GM12801 (cell line): Measurements from ENCODE around the gene RSF1.

Experiments
- CTCF ChIP-seq: IDR thresholded peaks from one replicate; pipeline ENCODE4 v1.5.1; 2011; ENCODE audit warnings: control low read depth; ENCODE audit not compliant: insufficient read length; ENCODE audit errors: extremely low read depth

Gene RSF1

GRCh38 chr11:77833302-77833701 lies 12.8 kb upstream of the RSF1 start:
- TF ChIP-seq CTCF, result no peak

- TF ChIP-seq CTCF, result no peak
Observed at GRCh38 chr11:77828926-77829325, 8.4 kb upstream of the RSF1 start.

- no peak for TF ChIP-seq CTCF
Observed at GRCh38 chr11:77823775-77824174, 3.3 kb upstream of the RSF1 start.

- TF ChIP-seq CTCF, result no peak
Observed at GRCh38 chr11:77821349-77821851, 878 bp upstream of the RSF1 start.

- TF ChIP-seq CTCF, result no peak
Observed at GRCh38 chr11:77819921-77820564, 479 bp downstream of the RSF1 start.

- TF ChIP-seq CTCF, result no peak
Observed at GRCh38 chr11:77819411-77819920, 1.1 kb downstream of the RSF1 start.

GRCh38 chr11:77815459-77815858 lies 5.1 kb downstream of the RSF1 start:
- no peak for TF ChIP-seq CTCF
